Loucy (cell line): ENCODE data around the gene PDE4DIP.
"Not testable (repeated sequence)": the region's sequence is repeated elsewhere in the genome, so short reads cannot be mapped to it uniquely, and the experiment has no call there.

Experiments used
- EZH2phosphoT487 ChIP-seq: fragments of 200-600 bp; IDR thresholded peaks from 2 replicates; pipeline ENCODE4 v1.6.1; 2018; ENCODE audit warnings: antibody characterized with exemption, mild to moderate bottlenecking, moderate library complexity, borderline replicate concordance
- TF ChIP-seq, protein P1 (sequence below): fragments of 200-600 bp; sonication (generic); conservative IDR thresholded peaks from 2 replicates; pipeline ENCODE4 v1.5.1; 2014; ENCODE audit warnings: mild to moderate bottlenecking, antibody characterized with exemption, low read length

DNA sequence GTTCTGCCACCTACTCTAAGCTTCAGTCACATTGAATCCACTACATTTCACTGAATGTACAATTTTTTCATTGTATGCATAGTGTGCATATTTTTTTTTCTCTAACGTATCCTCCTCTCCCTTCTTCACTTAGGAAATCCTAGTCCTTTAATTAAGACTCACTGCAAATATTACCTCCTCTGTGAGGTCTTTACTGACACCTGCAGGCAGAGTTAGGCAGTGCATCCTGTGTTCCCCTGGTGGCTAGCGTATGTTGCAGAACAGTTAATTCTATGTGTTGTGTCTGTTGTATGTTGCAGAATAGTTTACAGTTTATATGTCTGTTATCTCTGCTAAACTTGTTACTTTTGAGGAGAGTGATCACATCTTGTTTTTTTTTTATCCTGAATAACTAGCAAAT is 121.9 kb downstream of the PDE4DIP start:
- TF ChIP-seq, protein P1, sequence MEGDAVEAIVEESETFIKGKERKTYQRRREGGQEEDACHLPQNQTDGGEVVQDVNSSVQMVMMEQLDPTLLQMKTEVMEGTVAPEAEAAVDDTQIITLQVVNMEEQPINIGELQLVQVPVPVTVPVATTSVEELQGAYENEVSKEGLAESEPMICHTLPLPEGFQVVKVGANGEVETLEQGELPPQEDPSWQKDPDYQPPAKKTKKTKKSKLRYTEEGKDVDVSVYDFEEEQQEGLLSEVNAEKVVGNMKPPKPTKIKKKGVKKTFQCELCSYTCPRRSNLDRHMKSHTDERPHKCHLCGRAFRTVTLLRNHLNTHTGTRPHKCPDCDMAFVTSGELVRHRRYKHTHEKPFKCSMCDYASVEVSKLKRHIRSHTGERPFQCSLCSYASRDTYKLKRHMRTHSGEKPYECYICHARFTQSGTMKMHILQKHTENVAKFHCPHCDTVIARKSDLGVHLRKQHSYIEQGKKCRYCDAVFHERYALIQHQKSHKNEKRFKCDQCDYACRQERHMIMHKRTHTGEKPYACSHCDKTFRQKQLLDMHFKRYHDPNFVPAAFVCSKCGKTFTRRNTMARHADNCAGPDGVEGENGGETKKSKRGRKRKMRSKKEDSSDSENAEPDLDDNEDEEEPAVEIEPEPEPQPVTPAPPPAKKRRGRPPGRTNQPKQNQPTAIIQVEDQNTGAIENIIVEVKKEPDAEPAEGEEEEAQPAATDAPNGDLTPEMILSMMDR, result not testable (repeated sequence)
- TF ChIP-seq EZH2phosphoT487, result not testable (repeated sequence)
